Fibroblast of skin of right quadriceps (primary cell): ENCODE data around the gene PLCD1.
"Not testable (repeated sequence)": the region's sequence is repeated elsewhere in the genome, so short reads cannot be mapped to it uniquely, and the experiment has no call there.

Experiments
- DNase-seq: peaks from one replicate; pipeline ENCODE4 v3.0.0-alpha.2; 2013

PLCD1 gene

DNA sequence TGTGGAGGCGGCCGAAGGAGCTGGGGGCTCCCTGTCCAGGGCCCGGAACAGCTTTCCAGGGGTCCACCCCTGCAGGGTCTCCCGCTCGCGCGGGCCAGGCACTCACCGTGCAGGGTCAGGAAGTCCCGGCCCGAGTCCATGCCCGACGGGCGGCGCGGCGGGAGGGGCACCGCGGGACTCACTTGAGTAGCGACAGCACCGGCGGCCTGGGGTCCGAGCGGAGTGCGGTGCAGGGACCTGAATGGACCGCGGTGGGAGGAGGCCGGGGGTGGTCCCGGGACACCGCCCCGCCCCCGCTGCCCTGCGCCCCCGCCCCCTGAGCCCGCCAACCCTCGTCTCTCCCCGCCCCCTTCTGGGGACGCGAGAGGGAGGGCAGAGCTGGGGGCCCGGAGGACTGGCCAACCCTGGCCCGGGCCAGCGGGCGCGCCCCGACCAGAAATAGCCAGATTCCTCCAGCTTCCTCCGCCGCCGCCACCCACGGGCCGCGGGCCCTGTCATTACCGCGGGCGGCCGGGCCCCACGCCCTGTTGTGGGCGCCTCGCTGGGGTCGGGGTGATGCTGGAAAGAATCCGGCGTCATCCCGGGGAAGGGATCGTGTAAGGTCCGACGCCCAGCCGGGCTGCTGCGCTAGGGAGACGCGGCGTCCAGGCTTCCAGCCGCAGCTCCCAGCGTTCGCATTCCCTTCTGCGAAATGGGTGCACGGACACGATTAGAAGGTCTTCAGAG, at the start of gene PLCD1:
Gene PLCD1 (minus strand): TSS at position 243 of the 726 bp plus-strand sequence. CDS start 103 bp downstream, at position 140.
- DNase-seq, result peak; percentile 60

DNA sequence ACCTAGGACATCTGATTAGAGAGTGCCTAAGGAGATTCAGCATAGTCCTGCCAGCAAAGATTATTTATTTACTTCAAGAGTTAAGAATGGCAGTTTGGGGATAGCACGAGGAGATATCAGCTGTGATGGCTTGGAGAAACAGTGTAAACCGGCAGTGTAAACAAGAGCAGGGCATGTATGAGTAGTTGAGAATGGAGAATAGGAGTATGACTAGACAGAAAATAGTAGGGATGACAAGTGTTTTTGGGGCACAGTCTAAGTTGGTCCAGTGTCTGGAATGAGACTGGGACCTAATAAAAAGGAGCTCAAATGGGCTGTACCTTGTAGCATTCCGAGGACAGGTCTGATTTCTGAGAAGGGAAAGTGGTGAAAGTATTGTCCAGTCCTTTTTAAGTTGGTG, 47.6 kb upstream of the PLCD1 start:
- DNase-seq, result not testable (repeated sequence)

DNA sequence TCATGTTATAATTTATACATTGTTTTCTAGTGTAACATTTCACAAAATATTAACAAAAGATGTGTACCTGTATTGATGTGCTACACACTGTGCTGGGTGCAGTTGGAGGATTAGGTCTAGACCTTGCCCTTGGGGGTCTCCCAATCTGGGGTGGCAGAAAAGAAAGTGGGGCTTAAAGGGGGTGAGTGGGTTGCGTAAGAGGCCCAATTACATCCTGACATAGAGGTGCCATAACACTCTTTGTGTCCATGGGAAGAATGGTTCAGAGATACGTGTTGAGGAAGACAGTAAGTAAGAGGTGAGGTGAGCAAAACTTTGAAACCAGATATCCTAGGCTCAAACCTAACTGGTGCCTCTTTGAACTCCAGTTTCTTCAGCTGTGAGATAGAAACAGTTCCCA, 40.6 kb upstream of the PLCD1 start:
- DNase-seq, result no peak

DNA sequence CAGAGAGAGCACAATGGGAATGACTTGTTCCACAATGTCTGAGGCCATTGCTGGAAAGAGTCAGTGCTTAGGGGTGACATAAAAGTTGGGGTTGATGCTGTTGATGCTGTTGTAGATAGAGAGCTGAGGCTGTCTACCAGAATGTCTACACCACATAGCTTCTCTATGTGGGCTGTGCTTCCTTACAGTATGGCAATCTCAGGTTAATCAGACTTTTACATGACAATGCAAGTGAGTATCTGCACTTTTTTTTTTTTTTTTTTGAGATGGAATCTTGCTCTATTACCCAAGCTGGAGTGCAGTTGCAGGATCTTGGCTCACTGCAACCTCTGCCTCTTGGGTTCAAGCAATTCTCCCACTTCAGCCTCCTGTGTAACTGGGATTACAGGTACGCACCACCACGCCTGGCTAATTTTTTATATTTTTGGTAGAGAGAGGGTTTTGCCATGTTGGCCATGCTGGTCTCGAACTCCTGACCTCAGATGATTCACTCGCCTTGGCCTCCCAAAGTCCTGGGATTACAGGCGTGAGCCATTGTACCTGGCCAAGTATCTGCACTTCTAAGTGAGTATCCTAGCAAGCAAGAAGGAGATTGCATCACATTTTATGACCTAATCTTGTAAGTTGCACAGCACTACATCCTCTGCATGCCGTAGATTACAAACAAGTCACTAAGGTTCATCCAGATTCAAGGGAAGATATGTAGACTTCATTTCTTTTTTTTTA, 38.2 kb upstream of the PLCD1 start:
- no peak for DNase-seq

DNA sequence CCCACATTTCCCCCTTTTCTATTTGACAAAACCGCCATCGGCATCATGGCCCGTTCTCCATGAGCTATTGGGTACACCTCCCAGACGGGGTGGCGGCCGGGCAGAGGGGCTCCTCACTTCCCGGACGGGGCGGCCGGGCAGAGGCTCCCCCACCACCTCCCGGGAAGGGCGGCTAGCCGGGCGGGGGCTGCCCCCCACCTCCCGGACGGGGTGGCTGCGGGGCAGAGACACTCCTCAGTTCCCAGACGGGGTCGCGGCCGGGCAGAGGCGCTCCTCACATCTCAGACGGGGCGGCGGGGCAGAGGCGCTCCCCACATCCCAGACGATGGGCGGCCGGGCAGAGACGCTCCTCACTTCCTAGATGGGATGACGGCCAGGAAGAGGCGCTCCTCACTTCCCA, 35.0 kb upstream of the PLCD1 start:
- not testable (repeated sequence) for DNase-seq

DNA sequence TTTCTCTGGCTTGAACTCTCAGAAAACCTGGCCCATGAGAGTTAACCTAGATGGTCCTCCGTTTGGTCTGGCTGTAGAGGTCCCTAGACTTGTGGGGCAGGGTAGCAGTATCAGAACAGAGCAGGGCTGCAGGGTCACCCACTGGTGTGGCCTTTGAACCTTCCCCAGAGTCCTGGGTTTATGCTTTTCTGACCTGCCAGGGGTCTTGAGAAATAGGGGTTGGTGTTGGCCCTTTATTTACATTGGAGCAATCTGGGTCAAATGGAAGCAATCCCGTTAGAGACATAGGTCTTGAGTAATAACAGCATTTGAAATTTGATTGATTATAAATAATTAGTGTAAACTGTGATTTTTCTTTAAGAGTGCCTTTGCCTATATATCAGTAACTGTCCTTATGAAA, 33.4 kb upstream of the PLCD1 start:
- DNase-seq, result no peak

DNA sequence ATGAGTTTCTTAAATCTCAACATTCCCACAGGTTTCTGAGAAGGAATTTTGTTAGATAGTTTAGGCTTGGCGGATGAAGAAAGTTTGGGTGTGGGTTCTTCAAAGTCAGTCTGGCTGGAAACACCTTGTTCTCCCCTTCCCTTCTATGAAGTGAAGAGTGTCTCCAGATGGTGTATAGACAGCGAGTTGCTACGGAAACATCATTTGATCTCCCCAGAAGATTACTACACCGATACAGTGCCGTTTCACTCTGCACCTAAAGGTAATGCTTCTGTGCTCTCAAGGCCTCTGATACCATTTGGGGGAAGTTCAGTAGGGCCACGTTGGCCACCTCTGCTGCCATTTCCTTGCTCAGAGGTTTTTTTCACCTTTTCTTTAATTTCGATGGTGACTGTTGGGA, 30.1 kb upstream of the PLCD1 start:
- no peak for DNase-seq

DNA sequence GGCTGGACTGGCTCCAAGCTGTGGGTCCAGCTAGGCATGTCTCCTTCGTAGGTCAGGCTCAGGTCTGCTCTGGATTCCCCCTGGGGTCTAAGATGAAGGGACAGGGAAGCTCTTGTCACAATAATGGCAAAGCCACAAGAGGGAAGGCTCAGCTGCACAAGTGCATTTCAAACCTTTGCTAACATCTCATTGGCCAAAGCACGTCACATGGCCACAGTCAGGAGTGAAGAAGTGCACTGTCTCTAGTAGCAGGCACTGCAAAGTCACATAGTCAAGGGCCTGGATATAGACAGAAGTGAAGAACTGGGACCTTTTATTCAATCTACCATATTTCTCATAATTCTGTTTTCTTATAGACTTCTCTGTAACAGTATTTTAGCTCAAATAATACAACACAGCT, 29.7 kb upstream of the PLCD1 start:
- DNase-seq, result no peak

DNA sequence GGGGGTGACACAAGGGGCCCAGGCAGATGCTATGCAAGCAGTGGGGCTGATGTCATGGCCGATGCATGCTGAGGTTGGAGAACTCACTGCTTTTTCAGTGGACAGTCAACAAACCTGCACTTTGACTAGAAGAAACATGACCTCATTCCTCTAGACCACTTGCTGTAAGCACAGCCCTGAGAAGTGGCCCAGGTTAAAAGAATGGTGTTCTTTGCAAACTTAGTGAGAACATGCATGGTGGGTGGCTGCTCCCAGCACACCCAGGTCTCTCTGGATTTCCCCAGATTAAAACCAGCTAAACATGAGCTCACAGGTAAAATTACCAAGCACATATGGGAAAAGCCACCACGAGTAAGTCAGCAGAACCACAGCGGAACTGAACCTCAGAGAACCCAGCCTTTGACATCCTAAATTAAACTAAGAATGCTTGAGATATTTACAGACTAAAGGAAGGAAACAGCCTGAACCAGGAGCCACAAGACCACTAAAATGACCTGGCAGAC, 25.1 kb upstream of the PLCD1 start:
- DNase-seq, result no peak

DNA sequence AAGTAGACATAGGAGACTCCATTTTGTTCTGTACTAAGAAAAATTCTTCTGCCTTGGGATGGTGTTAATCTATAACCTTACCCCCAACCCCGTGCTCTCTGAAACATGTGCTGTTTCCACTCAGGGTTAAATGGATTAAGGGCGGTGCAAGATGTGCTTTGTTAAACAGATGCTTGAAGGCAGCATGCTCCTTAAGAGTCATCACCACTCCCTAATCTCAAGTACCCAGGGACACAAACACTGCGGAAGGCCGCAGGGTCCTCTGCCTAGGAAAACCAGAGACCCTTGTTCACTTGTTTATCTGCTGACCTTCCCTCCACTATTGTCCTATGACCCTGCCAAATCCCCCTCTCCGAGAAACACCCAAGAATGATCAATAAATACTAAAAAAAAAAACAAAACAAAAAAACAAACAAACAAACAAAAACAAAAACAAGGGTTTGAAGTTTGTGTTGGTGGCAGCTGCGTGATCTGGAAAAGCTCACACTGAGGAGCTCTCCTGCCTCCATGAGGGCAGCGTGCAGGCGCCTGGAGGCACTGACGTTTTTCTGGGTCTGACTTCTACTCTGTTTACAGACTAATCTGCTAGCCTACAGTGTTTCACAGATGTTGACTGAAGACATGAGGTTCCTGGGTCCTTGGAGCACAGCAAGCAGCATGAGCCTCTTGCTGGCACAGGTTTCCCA, 24.5 kb upstream of the PLCD1 start:
- not testable (repeated sequence) for DNase-seq

DNA sequence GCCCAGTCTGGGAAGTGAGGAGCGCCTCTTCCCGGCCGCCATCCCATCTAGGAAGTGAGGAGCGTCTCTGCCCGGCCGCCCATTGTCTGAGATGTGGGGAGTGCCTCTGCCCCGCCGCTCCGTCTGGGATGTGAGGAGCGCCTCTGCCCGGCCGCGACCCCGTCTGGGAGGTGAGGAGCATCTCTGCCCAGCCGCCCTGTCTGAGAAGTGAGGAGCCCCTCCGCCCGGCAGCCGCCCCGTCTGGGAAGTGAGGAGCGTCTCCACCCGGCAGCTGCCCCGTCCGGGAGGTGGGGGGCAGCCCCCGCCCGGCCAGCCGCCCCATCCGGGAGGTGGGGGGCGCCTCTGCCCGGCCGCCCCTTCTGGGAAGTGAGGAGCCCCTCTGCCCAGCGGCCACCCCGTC, 23.8 kb upstream of the PLCD1 start:
- not testable (repeated sequence) for DNase-seq

DNA sequence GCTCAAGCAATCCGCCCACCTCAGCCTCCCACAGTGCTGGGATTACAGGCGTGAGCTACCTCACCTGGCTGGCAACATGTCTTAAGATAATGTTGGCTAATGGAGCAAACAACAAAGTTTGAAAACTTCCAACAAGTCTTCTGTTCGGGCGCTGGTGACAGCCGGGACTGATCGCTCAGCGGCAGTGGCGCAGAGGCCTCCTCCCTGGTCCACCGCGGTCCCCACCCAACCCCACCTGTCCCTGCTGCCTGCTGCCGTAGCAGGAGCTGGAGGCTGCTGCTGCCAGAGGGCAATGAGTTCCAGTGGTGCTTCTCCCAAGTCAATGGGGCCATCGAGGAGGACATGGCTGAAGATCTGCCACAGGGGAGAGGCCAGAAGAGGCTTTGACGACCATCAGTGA, 21.7 kb upstream of the PLCD1 start:
- no peak for DNase-seq

DNA sequence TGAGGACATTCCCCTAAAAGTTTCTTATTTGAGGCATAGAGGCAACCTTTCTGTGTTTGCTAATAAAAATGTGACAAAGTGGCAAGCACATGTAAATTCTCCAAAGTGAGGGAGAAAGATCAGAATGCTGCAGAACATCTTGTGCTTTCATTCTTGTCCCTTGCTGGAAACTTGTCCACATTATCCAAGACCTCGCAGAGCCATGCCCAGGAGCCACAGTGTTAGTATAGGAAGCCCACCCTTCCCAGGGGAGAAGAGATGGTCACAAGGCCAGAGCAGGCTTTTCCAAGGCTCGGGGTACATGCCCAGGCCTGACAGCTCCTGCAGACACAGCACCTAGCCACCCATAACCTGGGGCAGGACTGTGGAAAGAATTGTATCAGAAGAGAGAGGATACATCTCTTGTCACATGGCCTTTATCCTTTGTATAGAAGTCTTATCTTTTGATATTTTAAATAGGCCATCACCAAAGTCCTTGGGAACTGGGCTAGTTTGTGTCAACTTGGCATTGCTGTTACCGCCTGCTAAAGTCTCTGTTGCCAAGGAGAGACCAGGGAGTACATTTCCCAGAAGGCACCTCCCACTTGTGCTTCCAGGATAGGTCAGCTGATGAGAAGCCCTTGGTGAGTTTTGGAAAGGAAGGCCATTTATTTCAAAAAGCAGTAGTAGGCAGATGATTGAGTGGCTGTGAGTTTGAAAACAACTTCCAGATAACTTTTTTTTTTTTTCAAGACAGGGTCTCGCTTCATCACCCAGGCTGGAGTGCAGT, 20.1 kb upstream of the PLCD1 start:
- no peak for DNase-seq

DNA sequence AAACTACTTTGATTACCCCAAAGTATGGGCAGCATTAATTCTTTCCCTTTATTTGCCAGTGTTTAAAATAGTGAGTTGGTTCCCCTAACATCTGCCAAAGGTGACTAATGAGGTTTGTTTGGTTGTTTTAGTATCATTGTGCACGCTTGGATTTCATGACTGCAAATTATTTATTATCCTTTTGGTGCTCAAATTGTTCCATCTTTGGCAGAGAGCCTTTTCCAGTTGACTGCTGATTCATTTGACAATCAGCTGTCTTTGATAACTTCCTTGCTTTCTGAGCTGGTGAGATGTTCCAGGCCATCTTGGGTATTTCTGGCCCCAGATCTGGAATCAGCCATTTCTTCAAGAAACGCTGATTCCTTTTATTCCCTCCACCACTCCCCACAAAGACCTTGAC, 18.5 kb upstream of the PLCD1 start:
- no peak for DNase-seq

DNA sequence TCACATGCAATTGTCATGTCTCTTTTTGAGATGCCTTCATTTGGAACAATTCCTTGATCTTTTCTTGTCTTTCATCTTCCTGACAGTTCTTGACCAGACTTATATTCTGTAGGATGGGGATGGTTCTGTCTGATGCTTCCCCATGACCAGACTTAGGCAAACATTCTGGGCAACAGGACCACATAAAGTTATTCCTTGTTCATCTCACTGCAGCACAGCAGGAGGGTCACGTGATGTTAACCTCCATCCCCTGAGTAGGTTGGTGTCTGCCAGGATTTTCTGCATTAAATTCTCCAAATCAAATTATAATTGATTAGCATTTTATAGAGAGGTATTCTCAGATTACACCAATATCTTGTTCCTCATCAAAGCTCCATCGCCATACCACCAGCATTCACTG, 17.4 kb upstream of the PLCD1 start:
- no peak for DNase-seq

DNA sequence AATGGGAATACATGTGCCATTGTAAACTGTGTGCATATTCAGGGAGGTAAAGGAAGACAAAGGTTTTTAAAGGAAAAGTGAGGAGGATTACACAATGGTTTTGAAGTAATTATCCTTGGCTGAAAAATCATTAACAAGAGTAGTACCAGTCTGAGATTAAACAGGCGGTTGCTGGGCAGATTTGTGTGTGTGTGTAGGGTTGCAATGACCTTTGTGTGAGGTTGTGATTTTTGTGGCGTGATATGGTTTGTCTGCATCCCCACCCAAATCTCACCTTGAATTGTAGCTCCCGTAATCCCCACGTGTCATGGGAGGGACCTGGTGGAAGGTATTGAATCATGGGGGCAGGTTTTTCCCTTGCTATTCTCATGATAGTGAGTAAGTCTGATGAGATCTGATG, 16.6 kb upstream of the PLCD1 start:
- no peak for DNase-seq

DNA sequence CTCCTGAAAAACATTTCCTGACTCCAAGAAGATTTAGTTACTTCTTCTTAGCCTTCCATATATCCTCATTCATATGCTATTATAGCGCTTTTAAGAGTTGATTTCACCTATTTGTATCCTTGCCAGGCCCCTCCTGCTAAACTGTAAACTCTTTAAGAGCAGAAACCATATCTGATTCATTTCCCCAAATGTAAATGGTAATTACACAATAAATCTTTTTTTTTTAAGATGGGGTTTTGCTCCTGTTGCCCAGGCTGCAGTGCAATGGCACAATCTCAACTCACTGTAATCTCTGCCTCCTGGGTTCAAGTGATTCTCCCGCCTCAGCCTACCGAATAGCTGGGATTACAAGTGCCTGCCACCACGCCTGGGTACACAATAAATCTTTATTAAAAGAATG, 14.0 kb upstream of the PLCD1 start:
- no peak for DNase-seq

DNA sequence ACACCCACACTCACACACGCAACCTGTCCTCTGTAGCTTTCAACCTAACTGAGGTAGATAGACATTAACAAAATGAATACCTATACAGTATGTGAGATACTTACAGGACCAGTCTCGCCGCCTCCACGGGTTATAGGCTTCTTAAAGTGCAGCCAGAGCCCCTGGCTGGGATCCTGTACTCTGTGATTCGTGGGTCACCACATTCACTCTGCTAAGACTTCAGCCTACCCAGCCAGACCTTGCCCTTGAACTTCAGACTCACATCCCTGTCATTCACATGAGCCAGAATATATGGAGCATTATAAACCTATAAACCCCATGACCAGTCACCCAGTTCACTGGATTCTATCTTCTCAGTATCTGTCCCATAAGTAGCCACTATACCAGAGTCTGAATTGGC, 11.0 kb upstream of the PLCD1 start:
- no peak for DNase-seq

DNA sequence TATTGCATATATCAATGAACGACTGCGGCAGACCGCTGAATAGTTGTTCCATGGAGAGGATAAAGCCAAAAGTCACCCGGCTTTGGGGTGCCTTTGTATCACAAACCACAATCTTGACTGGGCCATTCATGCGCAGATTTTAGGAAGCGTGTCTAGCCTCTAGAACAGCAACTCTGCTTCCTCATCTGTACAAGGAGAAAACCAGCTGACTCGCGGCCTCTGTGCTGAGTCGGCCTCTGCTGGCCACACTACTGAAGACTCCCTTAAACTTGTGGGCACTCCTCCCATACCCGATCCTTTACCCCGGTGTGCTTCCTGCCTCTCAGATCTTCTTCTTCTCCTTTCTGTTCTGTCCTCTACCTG, 10.4 kb upstream of the PLCD1 start:
- DNase-seq, result peak; percentile 15

DNA sequence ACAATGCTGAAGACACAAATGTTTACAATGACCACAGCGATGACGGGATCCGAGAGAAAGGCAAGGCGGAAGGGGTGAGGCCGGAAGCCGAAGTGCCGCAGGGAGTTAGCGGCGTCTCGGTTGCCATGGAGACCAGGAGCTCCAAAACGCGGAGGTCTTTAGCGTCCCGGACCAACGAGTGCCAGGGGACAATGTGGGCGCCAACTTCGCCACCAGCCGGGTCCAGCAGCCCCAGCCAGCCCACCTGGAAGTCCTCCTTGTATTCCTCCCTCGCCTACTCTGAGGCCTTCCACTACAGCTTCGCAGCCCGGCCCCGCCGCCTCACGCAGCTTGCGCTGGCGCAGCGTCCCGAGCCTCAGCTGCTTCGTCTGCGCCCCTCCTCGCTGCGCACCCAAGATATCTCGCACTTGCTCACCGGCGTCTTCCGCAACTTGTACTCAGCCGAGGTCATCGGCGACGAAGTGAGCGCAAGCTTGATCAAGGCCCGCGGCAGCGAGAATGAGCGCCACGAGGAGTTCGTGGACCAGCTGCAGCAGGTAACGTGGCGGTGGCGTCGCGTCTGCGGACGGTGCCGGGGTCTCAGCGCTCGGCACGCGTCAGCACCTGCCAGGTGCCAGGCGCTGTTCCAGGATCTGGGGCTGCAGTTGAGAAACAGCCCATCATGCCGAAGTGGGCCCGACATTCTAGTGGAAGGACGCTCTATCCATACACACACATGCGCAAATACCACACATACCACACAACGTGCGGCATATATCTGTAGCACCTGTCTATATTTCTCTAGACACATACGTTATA, 9.9 kb upstream of the PLCD1 start, which contains the start of gene DLEC1:
Gene DLEC1 (plus strand): TSS at position 108 of the 798 bp plus-strand sequence. CDS start 18 bp downstream, at position 126.
- peak; percentile 59 for DNase-seq

DNA sequence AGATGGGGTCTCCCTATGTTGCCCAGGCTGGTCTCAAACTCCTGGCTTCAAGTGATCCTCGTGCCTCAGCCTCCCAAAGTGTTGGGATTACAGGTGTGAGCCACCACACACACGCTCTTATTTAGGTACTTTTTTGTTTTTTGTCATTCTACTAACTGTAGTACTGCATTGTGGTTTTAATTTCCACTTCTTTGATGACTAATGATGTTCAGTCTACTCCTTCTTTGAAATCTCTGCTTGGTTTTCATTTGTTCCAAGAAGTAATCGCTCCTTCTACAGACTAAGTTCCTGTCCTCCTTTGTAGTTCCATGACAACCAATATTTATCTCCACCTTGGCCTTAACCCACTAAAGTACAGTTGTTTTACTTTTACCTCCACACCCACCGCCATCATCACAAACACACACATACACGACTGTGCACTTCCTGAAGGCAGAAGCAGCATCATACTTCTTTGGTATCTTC, 9.0 kb upstream of the PLCD1 start:
- DNase-seq, result no peak

DNA sequence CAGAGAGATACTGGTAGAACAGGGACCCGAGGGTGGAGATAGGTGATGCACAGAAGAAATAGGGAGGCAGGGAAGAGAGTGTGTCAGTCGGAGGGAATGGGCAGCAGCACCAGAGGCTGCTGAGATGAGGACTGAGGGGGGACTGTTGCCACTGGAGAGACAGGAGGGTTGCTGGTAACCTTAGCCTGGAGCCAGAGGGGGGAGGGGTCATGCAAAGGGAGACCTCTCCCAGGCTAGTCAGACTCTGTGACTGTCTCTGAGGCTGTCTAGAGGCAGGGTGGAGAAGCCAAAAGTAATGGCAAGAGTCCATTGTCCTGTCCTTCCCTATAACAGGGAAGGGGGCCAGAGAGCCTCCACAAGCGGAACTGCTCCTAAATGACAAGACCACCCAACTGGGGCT, 7.5 kb upstream of the PLCD1 start:
- no peak for DNase-seq
